SH-SY5Y (cell line): ENCODE data around the gene THSD4.

ENCODE experiments used
- GATA2 ChIP-seq: IDR thresholded peaks from 2 replicates; pipeline ENCODE4 v1.6.1; 2011; ENCODE audit warnings: mild to moderate bottlenecking, low read depth, low read length
- GATA3 ChIP-seq: IDR thresholded peaks from 2 replicates; pipeline ENCODE4 v1.6.1; 2011; ENCODE audit warnings: low read depth, mild to moderate bottlenecking, low read length, moderate library complexity

GRCh38 chr15:71436854-71437253, 321.6 kb downstream of the THSD4 start:
- TF ChIP-seq GATA3 (no peak), GATA2 (no peak)
